Panc1 (cell line): ENCODE results near the gene FAF1. TPM values are rescaled to one million over a fixed set of nuclear protein-coding genes. Genes with fewer than 3 reads are reported as not detected.

ENCODE experiments used
- ATAC-seq: fragments of 200-7000 bp; cut with Tn5 transposase; 2 replicates; pipeline ENCODE4 v1.9.1; 2020; ENCODE audit warnings: mild to moderate bottlenecking, moderate library complexity
- BruUV-seq: library from RNA; stranded (reverse); fragments of 400-500 nt; replicated peaks from 2 replicates; lab custom pipeline; 2021; lab: Mats Ljungman, UMichigan
- CTCF ChIA-PET: fragments of 300-600 bp; sonication (Branson Sonifier 250); formaldehyde crosslinking; loops from one replicate; lab custom pipeline; 2022; ENCODE audit warnings: antibody characterized with exemption; lab: Charles Lee
- POLR2A ChIA-PET: fragments of 300-600 bp; sonication (Branson Sonifier 250); formaldehyde crosslinking; loops from one replicate; lab custom pipeline; 2022; ENCODE audit warnings: antibody characterized with exemption; lab: Charles Lee
- DNase-seq: peaks from one replicate; pipeline ENCODE4 v3.0.0-alpha.2; 2010; ENCODE audit warnings: low read depth, low spot score
- H3K27ac ChIP-seq: 2 replicates; pipeline ENCODE4 v1.5.1; 2011; ENCODE audit warnings: mild to moderate bottlenecking, low read length, inconsistent platforms
- H3K27me3 ChIP-seq: fragments of 200-500 bp; sonication (Bioruptor generic); 2 replicates; pipeline ENCODE4 v1.6.0; 2014; ENCODE audit warnings: low read length, inconsistent platforms; ENCODE audit not compliant: control insufficient read depth, insufficient read depth
- H3K36me3 ChIP-seq: fragments of 200-500 bp; sonication (Bioruptor generic); 2 replicates; pipeline ENCODE4 v1.5.1; 2014; ENCODE audit warnings: inconsistent platforms, mild to moderate bottlenecking, low read length, moderate library complexity; ENCODE audit not compliant: control insufficient read depth, insufficient read depth
- H3K4me1 ChIP-seq: 2 replicates; pipeline ENCODE4 v1.5.1; 2011; ENCODE audit warnings: inconsistent platforms, mild to moderate bottlenecking, low read length, moderate library complexity; ENCODE audit not compliant: control insufficient read depth, insufficient read depth
- H3K4me3 ChIP-seq, 2 experiments: 2 replicates each; pipeline ENCODE4 v1.5.1; 2011 to 2012; ENCODE audit warnings: low read depth in 2 of 2, low read length in 2 of 2, mild to moderate bottlenecking in 2 of 2, inconsistent platforms in 1 of 2, moderate library complexity in 1 of 2
- H3K9me3 ChIP-seq: fragments of 200-500 bp; sonication (Bioruptor generic); 2 replicates; pipeline ENCODE4 v1.5.1; 2014; ENCODE audit warnings: low read depth, mild to moderate bottlenecking, inconsistent platforms, low read length, moderate library complexity; ENCODE audit not compliant: control insufficient read depth, insufficient read depth
- POLR2AphosphoS5 ChIP-seq: IDR thresholded peaks from 2 replicates; pipeline ENCODE4 v1.6.1; 2012; ENCODE audit warnings: mild to moderate bottlenecking, low read depth, low read length, moderate library complexity
- SIN3A ChIP-seq: IDR thresholded peaks from 2 replicates; pipeline ENCODE4 v1.6.1; 2012; ENCODE audit warnings: low read depth, mild to moderate bottlenecking, low read length, moderate library complexity, borderline replicate concordance; ENCODE audit not compliant: insufficient read depth
- TCF7L2 ChIP-seq: IDR thresholded peaks from 2 replicates; pipeline ENCODE4 v1.6.1; 2011; ENCODE audit warnings: mild to moderate bottlenecking, low read depth, low read length, inconsistent platforms
- in situ Hi-C: cut with HindIII; loops from 2 replicates; pipeline ENCODE4 v1.10.0; 2016; ENCODE audit warnings: low sequenced_read_pairs, low pct_unique_long_range_greater_than_20kb
- intact Hi-C: fragments of 100-400 bp; cut with micrococcal nuclease; formaldehyde crosslinking; loops from one replicate; pipeline ENCODE4 v1.10.0; 2022; ENCODE audit not compliant: unreplicated experiment
- total RNA-seq: library from RNA; stranded (reverse); gene quantifications from one replicate; pipeline ENCODE4 v1.2.1, GENCODE V29; 2021; ENCODE audit not compliant: unreplicated experiment
- TF ChIP-seq, protein P1 (sequence below): fragments of 450-650 bp; IDR thresholded peaks from 2 replicates; pipeline ENCODE4 v1.5.1; 2017; ENCODE audit warnings: mild to moderate bottlenecking
- TF ChIP-seq, protein P2 (sequence below), 2 experiments: IDR thresholded peaks; 2 replicates each; pipeline ENCODE4 v1.6.1; 2011 to 2012; ENCODE audit warnings: low read depth in 2 of 2, control low read depth in 1 of 2, low read length in 1 of 2, mild to moderate bottlenecking in 1 of 2, moderate library complexity in 1 of 2; ENCODE audit not compliant: insufficient read depth in 1 of 2

FAF1 gene
- total RNA-seq, 1 experiment from 2014 or later, result 101 TPM

DNA sequence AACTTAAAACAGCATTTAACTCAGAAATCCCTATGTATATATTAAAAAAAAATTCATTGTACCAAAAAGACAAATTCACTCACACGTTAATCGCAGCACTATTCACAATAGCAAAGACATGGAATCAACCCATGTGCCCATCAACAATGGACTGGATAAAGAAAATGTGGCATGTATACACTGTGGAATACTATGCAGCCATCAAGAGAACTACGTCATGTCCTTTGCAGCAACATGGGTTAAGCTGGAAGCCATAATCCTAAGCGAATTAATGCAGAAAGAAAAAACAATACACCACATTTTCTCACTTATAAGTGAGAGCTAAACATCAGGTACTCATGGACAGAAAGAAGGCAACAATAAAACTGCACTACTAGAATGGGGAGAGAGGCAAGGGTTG is 99.4 kb downstream of the FAF1 start:
- no TSS peak for BruUV-seq
- in situ Hi-C loops, result no loop called here
- ChIA-PET POLR2A (interaction anchor here (0.6 kb wide), 1 partner anchor 56 kb away, joined by 3 read pairs; no protein-coding TSS in a partner anchor), CTCF (no interaction called here)
- intact Hi-C loops, result no loop called here
- no peak overlapping the region for H3K4me3 ChIP-seq
- DNase-seq (no peak), ATAC-seq (no peak)
- H3K4me1 ChIP-seq, result no peaks in the 10 kb centered on the region
- no peaks in the 10 kb centered on the region for H3K36me3 ChIP-seq
- TF ChIP-seq TCF7L2, result no peak
- TF ChIP-seq POLR2AphosphoS5, result no peak
- TF ChIP-seq, protein P1, sequence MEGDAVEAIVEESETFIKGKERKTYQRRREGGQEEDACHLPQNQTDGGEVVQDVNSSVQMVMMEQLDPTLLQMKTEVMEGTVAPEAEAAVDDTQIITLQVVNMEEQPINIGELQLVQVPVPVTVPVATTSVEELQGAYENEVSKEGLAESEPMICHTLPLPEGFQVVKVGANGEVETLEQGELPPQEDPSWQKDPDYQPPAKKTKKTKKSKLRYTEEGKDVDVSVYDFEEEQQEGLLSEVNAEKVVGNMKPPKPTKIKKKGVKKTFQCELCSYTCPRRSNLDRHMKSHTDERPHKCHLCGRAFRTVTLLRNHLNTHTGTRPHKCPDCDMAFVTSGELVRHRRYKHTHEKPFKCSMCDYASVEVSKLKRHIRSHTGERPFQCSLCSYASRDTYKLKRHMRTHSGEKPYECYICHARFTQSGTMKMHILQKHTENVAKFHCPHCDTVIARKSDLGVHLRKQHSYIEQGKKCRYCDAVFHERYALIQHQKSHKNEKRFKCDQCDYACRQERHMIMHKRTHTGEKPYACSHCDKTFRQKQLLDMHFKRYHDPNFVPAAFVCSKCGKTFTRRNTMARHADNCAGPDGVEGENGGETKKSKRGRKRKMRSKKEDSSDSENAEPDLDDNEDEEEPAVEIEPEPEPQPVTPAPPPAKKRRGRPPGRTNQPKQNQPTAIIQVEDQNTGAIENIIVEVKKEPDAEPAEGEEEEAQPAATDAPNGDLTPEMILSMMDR, result no peak
- no peak for TF ChIP-seq SIN3A
- TF ChIP-seq, protein P2, sequence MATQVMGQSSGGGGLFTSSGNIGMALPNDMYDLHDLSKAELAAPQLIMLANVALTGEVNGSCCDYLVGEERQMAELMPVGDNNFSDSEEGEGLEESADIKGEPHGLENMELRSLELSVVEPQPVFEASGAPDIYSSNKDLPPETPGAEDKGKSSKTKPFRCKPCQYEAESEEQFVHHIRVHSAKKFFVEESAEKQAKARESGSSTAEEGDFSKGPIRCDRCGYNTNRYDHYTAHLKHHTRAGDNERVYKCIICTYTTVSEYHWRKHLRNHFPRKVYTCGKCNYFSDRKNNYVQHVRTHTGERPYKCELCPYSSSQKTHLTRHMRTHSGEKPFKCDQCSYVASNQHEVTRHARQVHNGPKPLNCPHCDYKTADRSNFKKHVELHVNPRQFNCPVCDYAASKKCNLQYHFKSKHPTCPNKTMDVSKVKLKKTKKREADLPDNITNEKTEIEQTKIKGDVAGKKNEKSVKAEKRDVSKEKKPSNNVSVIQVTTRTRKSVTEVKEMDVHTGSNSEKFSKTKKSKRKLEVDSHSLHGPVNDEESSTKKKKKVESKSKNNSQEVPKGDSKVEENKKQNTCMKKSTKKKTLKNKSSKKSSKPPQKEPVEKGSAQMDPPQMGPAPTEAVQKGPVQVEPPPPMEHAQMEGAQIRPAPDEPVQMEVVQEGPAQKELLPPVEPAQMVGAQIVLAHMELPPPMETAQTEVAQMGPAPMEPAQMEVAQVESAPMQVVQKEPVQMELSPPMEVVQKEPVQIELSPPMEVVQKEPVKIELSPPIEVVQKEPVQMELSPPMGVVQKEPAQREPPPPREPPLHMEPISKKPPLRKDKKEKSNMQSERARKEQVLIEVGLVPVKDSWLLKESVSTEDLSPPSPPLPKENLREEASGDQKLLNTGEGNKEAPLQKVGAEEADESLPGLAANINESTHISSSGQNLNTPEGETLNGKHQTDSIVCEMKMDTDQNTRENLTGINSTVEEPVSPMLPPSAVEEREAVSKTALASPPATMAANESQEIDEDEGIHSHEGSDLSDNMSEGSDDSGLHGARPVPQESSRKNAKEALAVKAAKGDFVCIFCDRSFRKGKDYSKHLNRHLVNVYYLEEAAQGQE (IDR thresholded peaks at IDR 0.05; ENCODE audit: insufficient read depth in 1 of 2, low read depth in 2 of 2, low read length in 1 of 2), result no peak
- H3K27me3 ChIP-seq, result no peaks in the 10 kb centered on the region
- H3K27ac ChIP-seq, result no peak overlapping the region
- peaks cover 14% of the 10 kb centered on the region; the same call in 1 of the 2 replicates for H3K9me3 ChIP-seq

DNA sequence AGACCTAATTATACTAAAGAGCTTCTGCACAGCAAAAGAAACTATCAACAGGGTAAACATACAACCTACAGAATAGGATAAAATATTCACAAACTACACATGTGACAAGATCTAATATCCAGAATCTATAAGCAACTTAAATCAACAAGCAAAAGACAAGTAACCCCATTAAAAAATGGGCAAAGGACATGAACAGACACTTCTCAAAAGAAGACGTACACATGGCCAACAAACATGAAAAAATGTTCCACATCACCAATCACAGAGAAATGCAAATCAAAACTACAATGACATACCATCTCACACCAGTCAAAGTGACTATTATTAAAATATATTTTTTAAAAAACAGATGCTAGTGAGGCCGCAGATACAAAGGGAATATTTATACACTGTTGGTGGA is 99.8 kb downstream of the FAF1 start:
- CTCF ChIA-PET, result no interaction called here
- intact Hi-C loops (no loop called here), in situ Hi-C loops (no loop called here)
- no peaks in the 10 kb centered on the region for H3K4me1 ChIP-seq
- no peak for DNase-seq
- no peak for ATAC-seq
- H3K27ac ChIP-seq, result no peak overlapping the region
- no peak overlapping the region for H3K4me3 ChIP-seq
- peaks cover 14% of the 10 kb centered on the region; the same call in 1 of the 2 replicates for H3K9me3 ChIP-seq
- TF ChIP-seq, protein P2 (IDR thresholded peaks at IDR 0.05; ENCODE audit: insufficient read depth in 1 of 2, low read depth in 2 of 2, low read length in 1 of 2), result no peak
- TF ChIP-seq POLR2AphosphoS5 (no peak), SIN3A (no peak), TCF7L2 (no peak)
- TF ChIP-seq, protein P1, result no peak
- BruUV-seq, result no TSS peak
- H3K36me3 ChIP-seq, result no peaks in the 10 kb centered on the region
- POLR2A ChIA-PET, result interaction anchor here (0.6 kb wide), 1 partner anchor 57 kb away, joined by 3 read pairs; no protein-coding TSS in a partner anchor
- no peaks in the 10 kb centered on the region for H3K27me3 ChIP-seq
